SK-N-SH treated with all-trans-retinoic acid at 6 μM for 48 hours (cell line): ENCODE data around the gene CDH6.

Experiments used
- ATAC-seq: fragments of 200-7000 bp; cut with Tn5 transposase; 3 replicates; pipeline ENCODE4 v1.9.1; 2020; ENCODE audit warnings: mild to moderate bottlenecking, moderate library complexity
- ARNTL ChIP-seq: fragments of 450-650 bp; formaldehyde crosslinking; IDR thresholded peaks from 2 replicates; pipeline ENCODE4 v1.5.0; 2020; ENCODE audit warnings: low read depth, mild to moderate bottlenecking, moderate library complexity, borderline replicate concordance
- BACH2 ChIP-seq: fragments of 250-450 bp; sonication (Bioruptor Pico); IDR thresholded peaks from 2 replicates; pipeline ENCODE4 v1.9.0; 2021; ENCODE audit warnings: mild to moderate bottlenecking, borderline replicate concordance
- CREB5 ChIP-seq: fragments of 250-450 bp; sonication (Bioruptor Pico); IDR thresholded peaks from 2 replicates; pipeline ENCODE4 v1.5.1; 2020; ENCODE audit warnings: low read depth, mild to moderate bottlenecking, moderate library complexity
- CSDC2 ChIP-seq: fragments of 250-450 bp; sonication (Bioruptor Pico); IDR thresholded peaks from 2 replicates; pipeline ENCODE4 v1.5.0; 2020; ENCODE audit warnings: mild to moderate bottlenecking, moderate library complexity
- CSRNP3 ChIP-seq: fragments of 250-450 bp; sonication (Bioruptor Pico); IDR thresholded peaks from 2 replicates; pipeline ENCODE4 v1.5.1; 2021; ENCODE audit warnings: mild to moderate bottlenecking, moderate library complexity
- ESRRG ChIP-seq: fragments of 250-450 bp; sonication (Bioruptor Pico); IDR thresholded peaks from 2 replicates; pipeline ENCODE4 v1.6.1; 2021; ENCODE audit warnings: mild to moderate bottlenecking
- GLIS3 ChIP-seq: fragments of 250-450 bp; sonication (Bioruptor Pico); IDR thresholded peaks from 2 replicates; pipeline ENCODE4 v1.5.0; 2020; ENCODE audit warnings: mild to moderate bottlenecking, moderate library complexity
- ISL1 ChIP-seq: fragments of 250-450 bp; sonication (Bioruptor Pico); IDR thresholded peaks from 2 replicates; pipeline ENCODE4 v2.1.2; 2022; ENCODE audit warnings: mild to moderate bottlenecking, moderate library complexity
- OSR1 ChIP-seq: fragments of 250-450 bp; sonication (Bioruptor Pico); IDR thresholded peaks from 2 replicates; pipeline ENCODE4 v1.8.0; 2022; ENCODE audit warnings: moderate library complexity, mild to moderate bottlenecking, inconsistent platforms
- PATZ1 ChIP-seq: fragments of 250-450 bp; sonication (Bioruptor Pico); IDR thresholded peaks from 2 replicates; pipeline ENCODE4 v1.8.0; 2020; ENCODE audit warnings: mild to moderate bottlenecking, moderate library complexity, borderline replicate concordance
- POU6F1 ChIP-seq: fragments of 250-450 bp; sonication (Bioruptor Pico); IDR thresholded peaks from 2 replicates; pipeline ENCODE4 v1.8.0; 2021; ENCODE audit warnings: low read depth, mild to moderate bottlenecking, moderate library complexity, borderline replicate concordance
- PPARA ChIP-seq: fragments of 250-450 bp; sonication (Bioruptor Pico); IDR thresholded peaks from 2 replicates; pipeline ENCODE4 v1.5.0; 2020; ENCODE audit warnings: mild to moderate bottlenecking, borderline replicate concordance
- RARB ChIP-seq: fragments of 250-450 bp; sonication (Bioruptor Pico); IDR thresholded peaks from 2 replicates; pipeline ENCODE4 v1.8.0; 2021; ENCODE audit warnings: mild to moderate bottlenecking, moderate library complexity
- SNAI2 ChIP-seq: fragments of 250-450 bp; sonication (Bioruptor Pico); IDR thresholded peaks from 2 replicates; pipeline ENCODE4 v1.5.0; 2020; ENCODE audit warnings: mild to moderate bottlenecking, moderate library complexity
- TCF4 ChIP-seq: fragments of 250-450 bp; sonication (Bioruptor Pico); IDR thresholded peaks from 2 replicates; pipeline ENCODE4 v1.8.0; 2021; ENCODE audit warnings: mild to moderate bottlenecking, moderate library complexity, borderline replicate concordance
- TOX ChIP-seq: fragments of 250-450 bp; sonication (Bioruptor Pico); IDR thresholded peaks from 2 replicates; pipeline ENCODE4 v1.8.0; 2021; ENCODE audit warnings: mild to moderate bottlenecking, moderate library complexity, borderline replicate concordance
- TSHZ2 ChIP-seq: fragments of 250-450 bp; sonication (Bioruptor Pico); IDR thresholded peaks from 2 replicates; pipeline ENCODE4 v1.5.0; 2020; ENCODE audit warnings: mild to moderate bottlenecking, moderate library complexity
- ZC3H10 ChIP-seq: fragments of 250-450 bp; sonication (Bioruptor Pico); IDR thresholded peaks from 2 replicates; pipeline ENCODE4 v1.5.1; 2021; ENCODE audit warnings: mild to moderate bottlenecking, moderate library complexity
- ZFP3 ChIP-seq: fragments of 250-450 bp; sonication (Bioruptor Pico); IDR thresholded peaks from 2 replicates; pipeline ENCODE4 v1.5.0; 2020; ENCODE audit warnings: mild to moderate bottlenecking, moderate library complexity
- ZFP30 ChIP-seq: fragments of 450-650 bp; formaldehyde crosslinking; IDR thresholded peaks from 2 replicates; pipeline ENCODE4 v1.5.0; 2022; ENCODE audit warnings: mild to moderate bottlenecking, moderate library complexity
- ZNF565 ChIP-seq: fragments of 450-650 bp; formaldehyde crosslinking; conservative IDR thresholded peaks from 2 replicates; pipeline ENCODE4 v1.5.0; 2020; ENCODE audit warnings: low read depth, mild to moderate bottlenecking, moderate library complexity
- ZNF70 ChIP-seq: fragments of 450-650 bp; formaldehyde crosslinking; IDR thresholded peaks from 2 replicates; pipeline ENCODE4 v1.5.0; 2020; ENCODE audit warnings: mild to moderate bottlenecking, moderate library complexity
- ZNF8 ChIP-seq: fragments of 450-650 bp; formaldehyde crosslinking; IDR thresholded peaks from 2 replicates; pipeline ENCODE4 v1.5.0; 2020; ENCODE audit warnings: mild to moderate bottlenecking, moderate library complexity

The CDH6 gene

GRCh38 chr5:31229266-31229665, 35.8 kb downstream of the CDH6 start:
- no peak for ATAC-seq
- TF ChIP-seq TCF4 (no peak), PPARA (CRISPR knock-in tag) (no peak), ZC3H10 (CRISPR knock-in tag) (no peak), ESRRG (CRISPR knock-in tag) (no peak), ZNF70 (CRISPR knock-in tag) (no peak), BACH2 (CRISPR knock-in tag) (no peak), GLIS3 (no peak), POU6F1 (no peak), ZNF8 (no peak), ARNTL (CRISPR knock-in tag) (no peak), CREB5 (CRISPR knock-in tag) (no peak), SNAI2 (no peak), TSHZ2 (CRISPR knock-in tag) (no peak), PATZ1 (CRISPR knock-in tag) (no peak), ZFP30 (no peak), ISL1 (CRISPR knock-in tag) (no peak), OSR1 (CRISPR knock-in tag) (no peak), CSRNP3 (no peak)

- TF ChIP-seq ZNF70 (CRISPR knock-in tag) (no peak), SNAI2 (no peak), ZFP3 (CRISPR knock-in tag) (no peak), ZFP30 (no peak), ISL1 (CRISPR knock-in tag) (no peak), GLIS3 (no peak), ESRRG (CRISPR knock-in tag) (no peak), CSRNP3 (no peak), TCF4 (no peak), ZNF565 (CRISPR knock-in tag) (no peak), TOX (CRISPR knock-in tag) (no peak), CSDC2 (no peak), OSR1 (CRISPR knock-in tag) (no peak), RARB (CRISPR knock-in tag) (no peak), ZNF8 (no peak), PATZ1 (CRISPR knock-in tag) (no peak), TSHZ2 (CRISPR knock-in tag) (no peak), PPARA (CRISPR knock-in tag) (no peak)
- no peak for ATAC-seq
Measured at GRCh38 chr5:31231177-31231838, 37.8 kb downstream of the CDH6 start.
